ENCODE data around the gene ELOVL7. TPM values are rescaled to one million over a fixed set of nuclear protein-coding genes. Genes with fewer than 3 reads are reported as not detected.
A peak's percentile ranks its signal among the peaks of the same experiment; 100 is the strongest.

Gene ELOVL7
- total RNA-seq, 1 experiment from 2014 or later: 2.5 TPM

DNA sequence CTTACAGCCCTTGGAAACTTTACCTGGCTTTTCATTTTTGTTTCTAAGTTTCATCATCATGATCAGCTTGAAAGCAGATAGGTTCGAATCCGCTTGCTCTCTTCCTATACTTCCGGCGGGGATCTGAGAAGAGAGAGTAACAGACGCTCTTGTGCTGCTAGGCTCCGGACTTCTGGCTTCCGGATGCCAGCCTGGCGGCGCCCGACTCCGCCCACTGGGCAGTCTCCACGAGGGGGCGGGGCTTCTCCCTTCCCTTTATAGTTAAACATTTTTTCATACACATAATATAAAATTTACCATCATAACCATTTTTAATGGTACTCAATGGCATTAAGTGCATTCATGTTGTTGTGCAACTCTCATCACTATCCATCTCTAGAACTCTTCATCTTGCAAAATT, 49.5 kb upstream of the ELOVL7 start:
- H3K23ac ChIP-seq (ENCODE audit: insufficient read length, low read depth, low read length): no peak overlapping the region
- H3T11ph ChIP-seq (ENCODE audit: low read length): no peak overlapping the region
- H3K9ac ChIP-seq (ENCODE audit: extremely low read depth, insufficient read length, low read length): no peak overlapping the region
- no peak overlapping the region for H3K14ac ChIP-seq (ENCODE audit: insufficient read depth, low read length)
- H3K4ac ChIP-seq (ENCODE audit: low read depth, low read length): no peak overlapping the region
- H2BK12ac ChIP-seq (ENCODE audit: insufficient read length, low read depth, low read length): no peak overlapping the region
- no peaks in the 10 kb centered on the region; a peak in 1 of 5 replicates for H3K9me3 Mint-ChIP-seq
- H2BK15ac ChIP-seq (ENCODE audit: low read depth, low read length): no peak overlapping the region
- H4K20me1 ChIP-seq (ENCODE audit: control insufficient read depth, insufficient read depth, insufficient read length): no peaks in the 10 kb centered on the region
- no peaks in the 10 kb centered on the region for H3K27me3 ChIP-seq (ENCODE audit: insufficient read depth, low read length)
- no peaks in the 10 kb centered on the region for H3K79me1 ChIP-seq (ENCODE audit: insufficient read depth, low read depth, low read length, poor library complexity, severe bottlenecking)
- H2AFZ ChIP-seq (ENCODE audit: low read length): no peak overlapping the region
- no peak overlapping the region for H3K18ac ChIP-seq (ENCODE audit: insufficient read length, low read depth, low read length)
- H3K4me1 Mint-ChIP-seq: peaks cover 14 to 15% of the 10 kb centered on the region in 2 experiments
- no peaks in the 10 kb centered on the region for H3K9me3 ChIP-seq (ENCODE audit: control insufficient read depth, low read depth, low read length)
- no peaks in the 10 kb centered on the region for H3K27me3 Mint-ChIP-seq (ENCODE audit: low read depth)
- H2BK5ac ChIP-seq (ENCODE audit: insufficient read length, low read length): no peak overlapping the region
- no peaks in the 10 kb centered on the region for H3K79me2 ChIP-seq (ENCODE audit: insufficient read depth, low read length)
- DNase-seq: no peak
- no peaks in the 10 kb centered on the region for H3K23me2 ChIP-seq (ENCODE audit: insufficient read length, low read depth, low read length, poor library complexity, severe bottlenecking)
- no peak overlapping the region for H4K8ac ChIP-seq (replicated peaks; ENCODE audit: insufficient read length, low read depth, low read length)
- no peak overlapping the region for H3K4me3 Mint-ChIP-seq
- H3K56ac ChIP-seq (ENCODE audit: insufficient read length, low read depth, low read length): no peak overlapping the region
- H3K27ac ChIP-seq (ENCODE audit: insufficient read length, low read depth, low read length): no peak overlapping the region
- no peak overlapping the region for H2BK20ac ChIP-seq (ENCODE audit: low read depth, low read length, poor library complexity, severe bottlenecking)
- no peak overlapping the region for H4K5ac ChIP-seq (ENCODE audit: insufficient read length, low read depth, low read length)
- no peak overlapping the region for H3K4me2 ChIP-seq (ENCODE audit: insufficient read depth, insufficient read length, low read length)
- H4K91ac ChIP-seq (ENCODE audit: insufficient read length, low read depth, low read length): no peak overlapping the region
- H3K4me1 ChIP-seq (ENCODE audit: insufficient read depth, low read length): no peaks in the 10 kb centered on the region; the same call in 1 of the 2 replicates
- WGBS (ENCODE audit: extremely low coverage, insufficient read length, low lambda C conversion rate): no CpG with 5 or more reads among the region's 13 CpGs
- TF ChIP-seq CTCF (conservative IDR thresholded peaks at IDR 0.05): no peak
- H3K27ac Mint-ChIP-seq: peak overlapping the region in 1 of 3 experiments; percentile 20; a peak in 1 of 7 replicates
- H2AK5ac ChIP-seq (ENCODE audit: insufficient read length, low read length): no peak overlapping the region
- H3K36me3 Mint-ChIP-seq (ENCODE audit: insufficient read depth in 1 of 3, low read depth in 3 of 3): peaks cover 25 to 44% (median 37%) of the 10 kb centered on the region in 3 experiments
- no peak overlapping the region for H2BK120ac ChIP-seq (ENCODE audit: low read depth, low read length, poor library complexity, severe bottlenecking)
